Activated CD4-positive, CD25-positive, alpha-beta regulatory T cell treated with anti-CD3 and anti-CD28 coated beads, Interleukin-2, amount 50 U/mL, for 72 hours (primary cell): ENCODE data around the gene PYDC1.
"Not testable (repeated sequence)": the region's sequence is repeated elsewhere in the genome, so short reads cannot be mapped to it uniquely, and the experiment has no call there.

ENCODE experiments used
- DNase-seq: peaks from one replicate; pipeline ENCODE4 v3.0.0; 2021

The PYDC1 gene

GRCh38 chr16:31216422-31217135 lies at the start of gene PYDC1:
PYDC1 (minus strand) TSS chr16:31217135; CDS start chr16:31217028, 107 bp downstream.
- no peak for DNase-seq

GRCh38 chr16:31265329-31266245 lies 48.7 kb upstream of the PYDC1 start:
- peak; percentile 67 for DNase-seq

GRCh38 chr16:31262084-31262483 lies 45.1 kb upstream of the PYDC1 start:
- DNase-seq = no peak

- no peak for DNase-seq
Observed at GRCh38 chr16:31260136-31260931, 43.4 kb upstream of the PYDC1 start.

- no peak for DNase-seq
Observed at GRCh38 chr16:31258366-31258765, 41.4 kb upstream of the PYDC1 start.

GRCh38 chr16:31256466-31256865 lies 39.5 kb upstream of the PYDC1 start:
- DNase-seq = no peak

GRCh38 chr16:31253642-31254045 lies 36.7 kb upstream of the PYDC1 start:
- no peak for DNase-seq

GRCh38 chr16:31251435-31251834 lies 34.5 kb upstream of the PYDC1 start:
- no peak for DNase-seq

GRCh38 chr16:31250782-31251384 lies 33.9 kb upstream of the PYDC1 start:
- no peak for DNase-seq

- DNase-seq = no peak
Observed at GRCh38 chr16:31248344-31248743, 31.4 kb upstream of the PYDC1 start.

GRCh38 chr16:31246296-31246695 lies 29.4 kb upstream of the PYDC1 start:
- DNase-seq = no peak

GRCh38 chr16:31245598-31245997 lies 28.7 kb upstream of the PYDC1 start:
- DNase-seq = not testable (repeated sequence)

GRCh38 chr16:31243734-31244670 lies 27.1 kb upstream of the PYDC1 start:
- no peak for DNase-seq

- DNase-seq = no peak
Observed at GRCh38 chr16:31242206-31242605, 25.3 kb upstream of the PYDC1 start.

- no peak for DNase-seq
Observed at GRCh38 chr16:31238041-31238440, 21.1 kb upstream of the PYDC1 start.

GRCh38 chr16:31229501-31229900 lies 12.6 kb upstream of the PYDC1 start:
- DNase-seq = no peak

GRCh38 chr16:31228206-31228605 lies 11.3 kb upstream of the PYDC1 start:
- no peak for DNase-seq

GRCh38 chr16:31225193-31225592 lies 8.3 kb upstream of the PYDC1 start:
- DNase-seq = no peak

- no peak for DNase-seq
Observed at GRCh38 chr16:31224092-31224955, 7.4 kb upstream of the PYDC1 start.

GRCh38 chr16:31223044-31223443 lies 6.1 kb upstream of the PYDC1 start:
- DNase-seq = no peak
